ENCODE data around the gene CDH23.

DNA sequence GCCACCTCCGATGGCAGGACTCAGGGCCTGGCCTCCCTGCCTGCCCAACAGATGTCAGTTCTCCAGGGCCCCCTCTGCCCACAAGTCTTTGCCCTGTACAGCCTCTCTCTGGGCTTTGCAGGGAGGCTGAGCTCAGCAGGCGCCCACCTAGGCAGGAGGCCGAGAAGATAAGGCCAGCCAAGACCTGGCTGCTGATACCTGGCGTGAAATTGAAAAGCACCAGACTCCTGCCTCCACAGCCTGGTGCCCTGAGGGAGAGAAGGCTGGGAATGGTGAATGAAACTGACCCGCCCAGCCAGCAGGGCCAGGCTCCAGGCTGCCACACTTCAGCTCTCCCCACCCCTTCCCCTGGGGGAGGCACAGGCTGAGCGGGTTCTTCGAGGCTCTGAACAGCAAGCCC is 145.8 kb downstream of the CDH23 start:
- TF ChIP-seq, protein P1, sequence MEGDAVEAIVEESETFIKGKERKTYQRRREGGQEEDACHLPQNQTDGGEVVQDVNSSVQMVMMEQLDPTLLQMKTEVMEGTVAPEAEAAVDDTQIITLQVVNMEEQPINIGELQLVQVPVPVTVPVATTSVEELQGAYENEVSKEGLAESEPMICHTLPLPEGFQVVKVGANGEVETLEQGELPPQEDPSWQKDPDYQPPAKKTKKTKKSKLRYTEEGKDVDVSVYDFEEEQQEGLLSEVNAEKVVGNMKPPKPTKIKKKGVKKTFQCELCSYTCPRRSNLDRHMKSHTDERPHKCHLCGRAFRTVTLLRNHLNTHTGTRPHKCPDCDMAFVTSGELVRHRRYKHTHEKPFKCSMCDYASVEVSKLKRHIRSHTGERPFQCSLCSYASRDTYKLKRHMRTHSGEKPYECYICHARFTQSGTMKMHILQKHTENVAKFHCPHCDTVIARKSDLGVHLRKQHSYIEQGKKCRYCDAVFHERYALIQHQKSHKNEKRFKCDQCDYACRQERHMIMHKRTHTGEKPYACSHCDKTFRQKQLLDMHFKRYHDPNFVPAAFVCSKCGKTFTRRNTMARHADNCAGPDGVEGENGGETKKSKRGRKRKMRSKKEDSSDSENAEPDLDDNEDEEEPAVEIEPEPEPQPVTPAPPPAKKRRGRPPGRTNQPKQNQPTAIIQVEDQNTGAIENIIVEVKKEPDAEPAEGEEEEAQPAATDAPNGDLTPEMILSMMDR (conservative IDR thresholded peaks at IDR 0.05; ENCODE audit: low read depth, low read length), result no peak
- TF ChIP-seq EZH2 (IDR thresholded peaks at IDR 0.05; ENCODE audit: low read length, unreplicated experiment) (no peak), EZH2phosphoT487 (IDR thresholded peaks at IDR 0.05; ENCODE audit: borderline replicate concordance, low read length) (no peak)
